Skeletal muscle cell (primary cell): Measurements from ENCODE around the gene CNTN4.
"Not testable (repeated sequence)": the region's sequence is repeated elsewhere in the genome, so short reads cannot be mapped to it uniquely, and the experiment has no call there.

Source experiments
- DNase-seq: peaks from one replicate; pipeline ENCODE4 v3.0.0-alpha.2; 2010; ENCODE audit warnings: low read depth
- H3K4me3 ChIP-seq: 2 replicates; pipeline ENCODE4 v1.5.1; 2011; ENCODE audit warnings: low read depth, mild to moderate bottlenecking, control low read depth, low read length, moderate library complexity

CNTN4 gene

DNA sequence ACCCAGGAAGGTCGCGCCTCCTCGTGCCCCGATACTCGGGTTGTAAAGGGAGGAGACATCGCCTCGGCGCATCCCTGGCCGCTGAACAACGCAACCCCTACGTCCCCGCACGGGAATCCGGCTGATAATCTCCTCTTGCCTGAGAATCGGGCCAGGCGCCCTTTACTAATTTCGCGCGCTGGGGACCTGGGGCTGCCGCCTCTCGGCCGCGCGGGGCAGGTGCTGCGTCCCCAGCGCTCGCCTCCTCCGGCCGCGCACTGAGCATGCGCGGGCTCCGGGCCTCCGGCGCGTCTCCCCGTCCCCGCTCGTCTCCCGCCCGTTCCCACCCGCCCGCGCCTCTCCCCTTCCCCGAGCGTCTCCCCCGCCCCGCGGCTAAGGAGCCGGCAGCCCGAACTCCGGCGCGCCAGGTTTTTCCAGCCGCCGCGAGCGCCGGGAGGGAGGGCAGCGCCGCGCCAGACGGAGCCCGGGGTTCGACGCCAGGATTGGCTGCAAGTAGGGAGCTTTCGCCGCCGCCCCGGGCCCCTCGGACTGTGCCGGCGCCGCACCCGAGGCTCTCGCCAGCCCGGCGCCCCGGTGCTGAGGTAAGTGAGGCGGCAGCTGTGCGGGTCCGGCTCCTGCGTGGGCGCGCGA is at the start of gene CNTN4:
TSS of gene CNTN4 (plus strand) at position 469 of the 630 bp plus-strand sequence.
- no peak within 1 kb of the TSS for H3K4me3 ChIP-seq
- DNase-seq = no peak

DNA sequence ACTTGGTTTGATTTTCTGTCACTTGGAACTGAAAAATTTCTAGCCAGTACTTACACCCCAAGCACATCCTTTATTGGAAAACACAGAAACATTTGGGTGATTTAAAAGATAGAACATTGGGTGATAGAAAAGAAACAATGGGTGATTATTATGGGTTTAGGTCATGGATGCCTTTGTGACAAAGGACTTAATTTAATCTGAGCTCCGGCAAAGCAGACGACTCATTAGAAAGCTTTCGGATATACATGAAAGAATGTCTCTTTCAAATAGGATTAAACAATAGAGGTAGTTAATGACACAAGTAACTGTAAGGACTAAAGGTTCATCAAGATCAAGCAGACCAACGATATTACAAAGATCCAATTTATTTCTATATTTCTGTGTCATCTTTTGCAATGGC is 37.3 kb upstream of the CNTN4 start:
- H3K4me3 ChIP-seq = no peak overlapping the region
- DNase-seq = no peak

- H3K4me3 ChIP-seq = no peak overlapping the region
Measured at GRCh38 chr3:2071531-2071930, 27.1 kb upstream of the CNTN4 start.

DNA sequence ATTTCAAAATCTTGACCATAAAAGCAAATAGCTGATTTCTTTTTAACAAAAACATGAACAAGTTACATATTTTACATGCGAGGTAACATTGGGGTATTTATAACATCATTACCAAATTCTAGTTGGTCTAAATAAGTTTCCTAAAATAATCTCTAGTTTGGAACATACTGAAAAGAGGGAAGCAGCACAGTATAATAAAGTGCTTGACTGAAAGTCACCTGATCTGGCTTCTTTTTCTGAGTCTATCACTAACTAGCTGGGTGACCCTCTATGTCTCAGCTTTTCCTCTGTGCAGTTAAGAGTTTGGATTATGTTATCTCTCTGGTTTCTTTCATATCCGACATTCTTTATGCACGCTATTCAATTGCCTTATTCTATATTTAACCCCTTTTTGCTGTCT is 19.8 kb upstream of the CNTN4 start:
- no peak overlapping the region for H3K4me3 ChIP-seq
- DNase-seq = no peak

More at GRCh38 chr3:2071531-2071930, 27.1 kb upstream of the CNTN4 start:
- DNase-seq = no peak

DNA sequence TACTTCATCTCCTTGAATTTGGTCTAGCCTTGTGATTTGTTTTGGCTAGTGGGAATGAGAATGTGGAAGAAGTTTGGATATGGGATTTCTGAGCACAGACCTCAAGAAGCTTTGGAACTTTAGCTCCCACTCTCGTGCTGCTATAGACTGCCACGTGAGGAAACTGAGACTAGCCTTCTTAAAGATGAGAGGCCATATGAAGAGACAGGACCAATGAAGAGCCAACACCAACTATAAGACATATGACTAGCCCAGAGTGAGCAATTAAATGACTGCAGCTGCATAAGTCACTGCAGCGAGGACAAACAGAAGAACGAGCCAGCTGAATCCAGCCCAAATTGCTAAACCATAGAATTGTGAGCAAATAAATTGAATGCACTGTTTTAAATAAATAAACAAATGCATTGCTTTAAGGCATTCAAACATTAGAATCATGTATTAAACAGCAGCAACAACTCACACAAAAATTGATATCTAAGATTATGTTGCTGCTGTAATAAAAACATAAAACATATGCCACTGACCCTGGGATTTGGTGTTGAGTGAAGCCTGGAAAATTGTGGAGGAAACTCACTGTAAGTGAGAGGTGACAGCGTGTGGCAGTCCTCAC is 15.7 kb upstream of the CNTN4 start:
- no peak overlapping the region for H3K4me3 ChIP-seq
- DNase-seq = no peak

- DNase-seq, H3K4me3 ChIP-seq: not testable (repeated sequence)
Measured at GRCh38 chr3:2083558-2083957, 15.1 kb upstream of the CNTN4 start.

GRCh38 chr3:2090095-2090911 is 8.4 kb upstream of the CNTN4 start:
- no peak for DNase-seq

DNA sequence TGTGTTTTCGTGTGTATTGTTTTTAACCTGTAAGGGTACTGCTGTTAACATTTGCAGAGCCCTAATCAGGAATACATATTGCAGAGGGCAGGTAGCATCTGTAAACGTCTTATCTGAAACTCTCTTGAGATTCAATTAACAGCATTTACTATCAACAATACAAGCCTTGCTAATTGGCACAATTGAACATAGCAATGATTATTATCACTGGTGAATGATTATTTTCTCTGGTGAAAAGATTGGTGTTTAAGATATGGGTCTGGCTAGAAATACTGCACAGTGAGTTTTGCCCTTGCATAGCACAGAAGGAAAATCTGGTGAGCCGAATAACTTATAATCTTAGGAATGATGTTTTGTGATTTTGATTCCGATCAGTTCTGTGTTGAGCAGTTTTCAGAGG is 5.9 kb upstream of the CNTN4 start:
- no peak for DNase-seq
- H3K4me3 ChIP-seq = no peak overlapping the region

More at GRCh38 chr3:2090095-2090911, 8.4 kb upstream of the CNTN4 start:
- no peak overlapping the region for H3K4me3 ChIP-seq

DNA sequence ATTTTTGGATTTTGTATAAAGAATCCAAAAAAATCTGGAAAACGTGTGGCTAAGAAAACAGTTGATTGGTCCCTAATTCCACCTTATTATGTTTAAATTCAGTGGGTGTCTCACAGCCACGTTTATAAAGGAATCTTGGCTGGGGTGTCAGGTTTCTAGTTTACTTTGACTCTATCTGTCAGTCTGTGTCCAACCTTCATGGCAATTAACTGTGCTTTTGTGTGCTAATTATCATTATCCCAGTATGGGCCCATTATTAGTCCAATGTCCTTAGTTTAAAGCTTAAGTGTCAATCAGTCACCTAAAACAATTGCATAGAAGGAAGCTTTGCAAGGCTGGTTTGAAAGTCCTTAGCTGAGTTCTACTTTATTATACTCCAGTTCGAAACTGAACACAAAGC is 3.7 kb upstream of the CNTN4 start:
- DNase-seq = no peak
- H3K4me3 ChIP-seq = no peak overlapping the region

DNA sequence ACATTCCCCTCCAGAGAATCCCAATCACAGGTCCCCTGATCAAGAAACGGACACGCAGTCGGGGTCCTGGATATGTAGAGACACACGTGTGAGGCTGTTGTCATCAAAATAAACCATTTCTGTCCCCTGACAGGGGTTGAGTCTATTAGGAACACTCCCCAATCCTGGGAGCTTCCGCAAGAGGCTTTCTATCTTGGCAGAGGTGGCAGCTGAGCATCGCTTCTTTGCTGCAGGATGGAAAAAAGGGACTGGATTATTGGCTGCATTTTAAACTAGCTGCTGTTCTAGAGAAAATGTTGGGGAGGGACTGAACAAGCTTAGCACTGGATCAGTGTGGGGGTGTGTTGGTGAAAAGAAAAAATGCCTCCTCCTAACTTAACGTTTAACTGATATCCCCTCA is 2.5 kb upstream of the CNTN4 start:
- H3K4me3 ChIP-seq = no peak overlapping the region
- DNase-seq = no peak

- H3K4me3 ChIP-seq = no peak overlapping the region
- no peak for DNase-seq
Measured at GRCh38 chr3:2097641-2098191, 950 bp upstream of the CNTN4 start.

- no peak overlapping the region for H3K4me3 ChIP-seq
- DNase-seq = no peak
Measured at GRCh38 chr3:2099028-2099671, 484 bp downstream of the CNTN4 start.

DNA sequence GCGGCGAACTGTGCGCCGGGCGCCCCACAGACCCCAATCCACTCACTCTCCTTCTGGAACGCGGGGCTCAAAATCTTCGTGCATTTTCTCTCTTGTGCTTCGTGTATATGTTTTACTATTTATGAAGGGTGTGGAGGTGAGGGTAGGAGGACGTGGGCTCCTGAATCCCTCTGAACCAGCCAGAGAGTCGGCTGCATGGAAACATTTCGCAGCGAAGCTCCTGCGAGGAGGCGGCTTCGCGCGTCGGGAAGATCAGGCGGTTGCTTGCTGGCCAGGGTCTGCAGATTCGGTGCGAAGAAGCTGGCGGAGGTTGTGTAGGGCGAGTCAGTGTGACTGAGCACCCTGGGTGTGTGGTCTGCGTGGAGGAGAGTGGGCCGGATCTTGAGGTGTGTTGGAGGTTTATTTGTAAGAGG is 1.1 kb downstream of the CNTN4 start:
- H3K4me3 ChIP-seq = no peak overlapping the region
- no peak for DNase-seq

GRCh38 chr3:2106438-2106837 is 7.8 kb downstream of the CNTN4 start:
- DNase-seq = no peak
- no peak overlapping the region for H3K4me3 ChIP-seq

- DNase-seq = no peak
- no peak overlapping the region for H3K4me3 ChIP-seq
Measured at GRCh38 chr3:2110597-2111117, 12.0 kb downstream of the CNTN4 start.

DNA sequence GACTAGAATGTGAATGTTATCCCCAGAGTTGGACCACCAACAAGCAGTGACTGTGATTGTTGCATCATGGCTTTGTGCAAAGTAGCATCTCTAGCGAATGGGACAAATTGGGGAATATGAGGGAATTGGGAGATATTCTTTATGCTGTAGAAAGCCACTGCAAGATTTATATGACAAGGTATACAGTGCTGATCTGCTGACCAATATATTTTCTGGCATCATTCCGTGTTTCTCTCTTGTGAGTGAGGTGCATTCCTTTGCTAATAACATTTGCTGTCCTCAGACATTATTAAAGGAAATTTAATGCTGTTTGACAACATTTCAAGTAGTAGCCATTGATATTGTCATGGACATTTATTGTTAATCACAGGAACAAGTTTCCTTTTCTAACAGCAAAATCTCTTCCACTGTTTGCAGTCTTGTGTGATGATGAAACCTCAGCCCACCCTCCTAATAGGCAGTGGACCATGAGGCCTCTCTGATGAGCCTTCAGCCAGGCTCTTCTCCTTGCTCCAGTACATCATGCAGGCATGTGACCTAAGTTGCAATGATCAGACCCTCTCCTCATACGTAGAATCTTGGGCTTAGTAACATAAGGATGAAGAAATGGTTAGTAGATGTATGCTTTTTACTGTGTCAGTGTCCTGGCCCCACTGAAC is 16.1 kb downstream of the CNTN4 start:
- no peak overlapping the region for H3K4me3 ChIP-seq
- no peak for DNase-seq

GRCh38 chr3:2130726-2131125 is 32.1 kb downstream of the CNTN4 start:
- H3K4me3 ChIP-seq = no peak overlapping the region
- DNase-seq = no peak

GRCh38 chr3:2133146-2133545 is 34.5 kb downstream of the CNTN4 start:
- no peak for DNase-seq
- no peak overlapping the region for H3K4me3 ChIP-seq

DNA sequence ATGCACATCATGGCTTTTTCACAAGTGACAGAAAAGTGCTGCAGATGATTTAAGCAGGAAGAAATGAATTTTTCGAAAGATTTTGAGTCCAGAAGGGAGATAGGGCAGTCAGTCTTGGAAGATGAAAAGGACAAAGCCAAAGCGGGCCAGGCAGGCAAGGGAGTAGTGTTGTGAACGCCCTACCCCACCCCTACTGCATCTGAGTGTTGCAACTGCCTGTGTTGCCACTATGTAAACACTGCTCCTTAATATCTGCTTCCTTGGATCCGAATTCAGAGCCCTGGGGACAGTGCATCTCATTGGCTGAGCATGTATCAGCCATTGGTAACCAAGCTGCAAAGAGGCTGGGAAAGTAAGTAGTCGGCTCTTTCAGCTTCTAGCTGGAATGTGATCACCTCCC is 39.0 kb downstream of the CNTN4 start:
- H3K4me3 ChIP-seq = no peak overlapping the region
- DNase-seq = no peak
